Erythroblast (primary cell): Measurements from ENCODE around the gene FBXL7.

ENCODE experiments used
- GATA1 ChIP-seq: IDR thresholded peaks from 2 replicates; pipeline ENCODE4 v1.6.1; 2011; ENCODE audit warnings: low read depth, mild to moderate bottlenecking, control low read depth, low read length, moderate library complexity
- POLR2A ChIP-seq: IDR thresholded peaks from 2 replicates; pipeline ENCODE4 v1.6.1; 2011; ENCODE audit warnings: mild to moderate bottlenecking, low read length

- TF ChIP-seq POLR2A (no peak), GATA1 (no peak)
These were observed 140.1 kb downstream of the FBXL7 start for GRCh38 chr5:15640116-15640515.
